GM12878 (cell line): Measurements from ENCODE around the gene EEF2K. TPM values are rescaled to one million over a fixed set of nuclear protein-coding genes. Genes with fewer than 3 reads are reported as not detected.

Experiments
- CUX1 ChIP-seq: IDR thresholded peaks from 2 replicates; pipeline ENCODE4 v1.6.1; 2012; ENCODE audit warnings: improper control_type of control experiment, low read depth, low read length; ENCODE audit not compliant: insufficient replicate concordance
- FOXK2 ChIP-seq: fragments of 450-650 bp; IDR thresholded peaks from 2 replicates; pipeline ENCODE4 v1.6.1; 2017; ENCODE audit warnings: mild to moderate bottlenecking, moderate library complexity
- IRF5 ChIP-seq: fragments of 450-650 bp; IDR thresholded peaks from 2 replicates; pipeline ENCODE4 v1.6.1; 2017; ENCODE audit warnings: borderline replicate concordance
- RELB ChIP-seq: fragments of 450-650 bp; IDR thresholded peaks from 2 replicates; pipeline ENCODE4 v1.6.1; 2017; ENCODE audit warnings: low read depth, mild to moderate bottlenecking, moderate library complexity
- SPI1 ChIP-seq: IDR thresholded peaks from 2 replicates; pipeline ENCODE4 v1.6.1; 2011; ENCODE audit warnings: low read depth, mild to moderate bottlenecking, low read length, moderate library complexity, borderline replicate concordance; ENCODE audit not compliant: insufficient read depth
- STAT1 ChIP-seq: fragments of 450-650 bp; conservative IDR thresholded peaks from 2 replicates; pipeline ENCODE4 v1.6.1; 2014; ENCODE audit warnings: antibody characterized with exemption, mild to moderate bottlenecking
- polyA plus RNA-seq, 11 experiments: library from polyadenylated mRNA; depleted of rRNA in 4 of 11; unstranded in 6 of 11; stranded (reverse) in 5 of 11; fragments of >200 nt; fragmentation: Nextera tagmentation in 4 of 11; fragmentation: Illumina TruSeq in 1 of 11; extraction: Ambion mirVana in 4 of 11; extraction: Trizol in 1 of 11; gene quantifications; 1 replicate in 1 of 11; 2 replicates in 10 of 11; pipeline versions ENCODE4 v1.2.1 to v1.2.3, GENCODE V29; 2011 to 2016; ENCODE audit warnings: inconsistent platforms in 2 of 11, missing spikeins in 2 of 11, low read depth in 1 of 11
- total RNA-seq, 4 experiments: library from RNA; depleted of rRNA in 3 of 4; stranded (reverse); fragments of >200 nt in 3 of 4; fragmentation: Illumina TruSeq in 1 of 4; extraction: Trizol in 1 of 4; gene quantifications; 2 replicates each; pipeline versions ENCODE4 v1.2.1 to v1.2.3, GENCODE V29; 2013 to 2021

Gene EEF2K
- total and polyA plus RNA-seq, 10 of the 15 experiments (the other 5 are each of a cell fraction or from before 2014, with no cell fraction given), result 2.0 to 29.6 (median 12.2) TPM

- no peak for TF ChIP-seq CUX1
- no peak for TF ChIP-seq SPI1
- no peak for TF ChIP-seq FOXK2
- no peak for TF ChIP-seq STAT1
- no peak for TF ChIP-seq IRF5
- TF ChIP-seq RELB, result no peak
These were observed 109.9 kb downstream of the EEF2K start (continued) for GRCh38 chr16:22315979-22316378.
